ENCODE results near the gene CKB.

Gene CKB

DNA sequence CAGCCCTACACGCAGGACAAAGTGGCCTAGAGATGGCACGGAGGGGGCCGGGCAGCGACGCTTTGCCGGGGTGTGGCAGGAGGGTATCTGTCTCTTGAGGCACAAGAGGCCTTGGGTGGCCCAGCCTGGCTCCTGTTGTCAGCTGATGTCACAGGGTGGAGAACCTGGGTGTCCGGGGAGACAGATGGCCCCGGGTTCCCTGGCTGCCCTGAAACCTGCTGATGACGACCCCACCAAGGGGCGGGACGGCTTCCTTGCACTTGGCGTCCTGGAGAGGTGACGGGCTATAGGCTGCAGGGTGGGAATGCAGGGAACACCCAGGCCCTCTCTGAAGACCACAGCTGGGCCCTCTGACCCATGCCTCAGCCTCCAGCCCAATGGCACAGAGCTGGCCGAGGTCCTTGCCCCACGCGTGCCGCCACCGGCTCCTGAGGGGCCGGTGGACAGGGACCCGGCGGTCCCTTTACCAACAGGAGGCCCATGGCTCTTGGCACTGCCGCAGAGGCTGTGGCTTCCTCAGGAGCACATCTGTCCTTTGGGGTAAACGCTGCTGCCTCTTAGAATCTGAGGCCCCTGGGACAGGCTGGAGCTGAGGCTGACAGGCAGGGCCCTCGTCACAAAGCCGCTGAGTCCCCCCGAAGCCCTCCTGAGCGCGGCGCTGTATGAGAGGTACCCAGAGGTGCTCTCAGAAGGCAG is 22.7 kb upstream of the CKB start:
- H3K27ac Mint-ChIP-seq: no peak overlapping the region
- no peak overlapping the region for H3K4me3 Mint-ChIP-seq
- no peaks in the 10 kb centered on the region for H3K4me1 Mint-ChIP-seq

DNA sequence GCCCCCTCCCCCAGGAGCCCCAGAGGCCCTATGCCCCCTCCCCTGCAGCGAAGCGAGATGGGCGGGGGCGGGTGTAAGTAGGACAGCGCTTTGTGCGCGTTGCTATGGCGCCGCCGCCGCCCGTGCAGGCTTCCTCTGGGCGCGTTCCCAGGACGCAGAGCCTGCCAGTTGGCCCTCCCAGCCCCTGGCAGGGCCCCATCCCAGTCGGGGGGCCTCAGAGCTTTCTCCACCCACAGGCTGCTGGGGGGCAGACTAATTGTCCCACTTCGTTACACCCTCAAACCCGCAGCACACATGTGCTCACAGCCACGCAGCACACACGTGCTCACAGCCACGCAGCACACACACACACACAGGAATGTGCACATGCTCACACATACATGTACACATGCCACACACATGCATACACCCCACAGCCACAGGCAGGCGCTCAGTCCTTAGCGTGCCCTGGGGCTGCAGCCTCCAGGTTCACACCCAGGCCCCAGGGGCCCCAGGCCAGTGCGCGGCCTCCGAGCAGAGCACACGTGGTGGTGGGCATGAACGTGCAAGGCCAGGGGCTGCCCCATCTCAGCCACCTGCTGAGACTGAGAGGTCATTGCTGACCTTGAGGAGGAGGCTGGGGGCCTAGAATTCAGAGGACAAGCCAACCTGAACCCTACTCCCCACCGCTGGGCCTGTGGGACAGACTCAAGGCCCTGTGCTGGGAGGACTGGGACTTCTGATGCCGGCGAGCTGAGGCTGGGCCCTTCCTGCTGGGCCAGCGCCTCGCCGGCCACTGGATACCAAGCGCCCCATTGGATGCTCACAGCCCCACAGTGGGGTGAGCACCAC is 22.0 kb upstream of the CKB start:
- DNase-seq: no peak
- no peaks in the 10 kb centered on the region for H3K4me1 Mint-ChIP-seq
- H3K36me3 Mint-ChIP-seq (ENCODE audit: low read depth): no peaks in the 10 kb centered on the region
- no peaks in the 10 kb centered on the region for H3K9me3 Mint-ChIP-seq
- no peak overlapping the region for H3K4me3 Mint-ChIP-seq
- H3K27ac Mint-ChIP-seq: no peak overlapping the region
- H3K27me3 Mint-ChIP-seq: no peaks in the 10 kb centered on the region
- ATAC-seq: no peak

More for the DNA sequence above, 22.7 kb upstream of the CKB start:
- Mint-ChIP-seq H3K9me3 (no peaks in the 10 kb centered on the region), H3K27me3 (no peaks in the 10 kb centered on the region), H3K36me3 (ENCODE audit: low read depth) (no peaks in the 10 kb centered on the region)
- DNase-seq (no peak), ATAC-seq (no peak)

DNA sequence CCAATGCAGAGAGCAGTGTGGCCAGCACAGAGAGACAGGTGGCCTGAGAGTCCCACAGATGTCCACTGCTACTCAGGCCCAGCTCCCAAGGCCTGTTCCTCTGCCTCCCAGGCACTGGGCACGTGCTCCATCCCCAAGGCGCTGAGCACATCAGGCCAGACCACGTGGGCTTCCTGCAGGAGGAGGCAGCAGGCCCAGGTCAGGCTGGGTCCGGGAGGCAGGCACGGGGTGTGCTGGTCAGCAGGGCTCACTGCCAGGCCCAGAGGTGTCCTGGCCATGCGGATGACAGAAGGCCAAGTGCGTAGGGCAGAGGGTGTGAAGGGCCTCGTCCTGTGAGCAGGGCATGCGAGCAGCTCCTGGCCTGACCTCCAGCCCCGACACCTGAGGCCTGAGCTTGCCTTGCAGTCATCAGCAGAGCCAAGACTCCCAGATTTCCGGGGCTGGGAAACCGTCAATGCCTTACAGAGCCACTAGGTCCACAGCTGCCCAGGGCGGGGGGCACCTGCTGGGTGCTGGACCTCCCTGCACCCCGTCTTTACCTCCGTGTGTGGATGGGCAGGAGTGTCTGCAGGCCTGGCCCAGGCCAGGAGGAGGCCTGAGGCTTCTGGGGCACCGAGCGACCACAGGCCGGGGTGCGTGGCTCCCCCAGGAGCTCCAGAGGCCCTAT is 21.2 kb upstream of the CKB start:
- H3K36me3 Mint-ChIP-seq (ENCODE audit: low read depth): no peaks in the 10 kb centered on the region
- H3K4me1 Mint-ChIP-seq: no peaks in the 10 kb centered on the region
- no peaks in the 10 kb centered on the region for H3K9me3 Mint-ChIP-seq
- peaks cover 2% of the 10 kb centered on the region for H3K27me3 Mint-ChIP-seq
- DNase-seq (no peak), ATAC-seq (no peak)
- H3K4me3 Mint-ChIP-seq: no peak overlapping the region
- H3K27ac Mint-ChIP-seq: no peak overlapping the region

DNA sequence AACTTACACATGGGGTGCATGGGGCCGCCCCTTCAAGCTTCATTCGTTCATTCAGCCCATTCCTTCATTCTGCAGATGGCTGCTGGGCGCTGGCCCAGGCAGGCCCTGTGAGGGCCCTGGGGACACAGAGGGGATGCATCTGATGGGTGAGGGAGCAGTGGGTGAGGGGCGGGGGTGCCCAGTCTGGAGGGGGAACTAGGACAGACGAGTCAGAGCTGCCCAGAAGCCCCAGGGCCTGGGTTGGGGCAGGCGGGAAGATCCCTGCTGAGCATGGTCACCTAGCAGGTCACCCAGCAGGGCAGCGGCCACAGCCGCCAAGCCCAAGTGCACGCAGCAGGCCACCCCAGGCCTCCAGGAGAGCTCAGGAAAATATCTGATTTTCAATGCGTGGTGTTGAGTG is 20.5 kb upstream of the CKB start:
- Mint-ChIP-seq H3K9me3 (no peaks in the 10 kb centered on the region), H3K4me1 (no peaks in the 10 kb centered on the region), H3K4me3 (no peak overlapping the region)

DNA sequence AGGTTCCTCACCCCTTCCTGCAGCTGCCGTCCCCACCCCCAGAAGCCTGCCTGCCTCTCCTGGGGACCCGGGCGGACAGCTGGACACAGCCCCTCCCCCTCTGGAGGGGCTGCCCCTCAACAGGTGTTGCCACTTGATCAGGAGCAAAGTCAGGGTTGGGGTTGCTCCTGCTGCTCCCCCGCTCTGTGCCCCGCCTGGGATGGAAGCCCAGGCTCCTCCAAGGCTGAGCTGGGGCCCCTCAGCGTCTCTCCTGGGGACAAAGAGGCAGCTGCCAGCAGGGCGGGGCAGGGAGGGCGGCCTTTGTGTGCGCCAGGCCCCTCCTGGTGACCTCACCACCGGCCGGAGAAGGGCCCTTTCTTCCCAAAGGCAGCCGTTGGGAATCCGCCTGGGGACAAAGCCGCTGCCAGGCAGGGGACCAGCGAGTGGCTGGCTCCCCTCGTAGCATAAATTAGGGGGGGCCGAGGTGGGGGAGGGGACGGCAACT is 20.0 kb upstream of the CKB start:
- ATAC-seq (no peak), DNase-seq (no peak)
- no peaks in the 10 kb centered on the region for H3K4me1 Mint-ChIP-seq
- no peaks in the 10 kb centered on the region for H3K36me3 Mint-ChIP-seq (ENCODE audit: low read depth)
- H3K27ac Mint-ChIP-seq: no peak overlapping the region
- no peaks in the 10 kb centered on the region for H3K9me3 Mint-ChIP-seq
- peaks cover 2% of the 10 kb centered on the region for H3K27me3 Mint-ChIP-seq
- H3K4me3 Mint-ChIP-seq: no peak overlapping the region

More for the DNA sequence above, 20.5 kb upstream of the CKB start:
- peaks cover 2% of the 10 kb centered on the region for H3K27me3 Mint-ChIP-seq
- H3K36me3 Mint-ChIP-seq (ENCODE audit: low read depth): no peaks in the 10 kb centered on the region
- DNase-seq (no peak), ATAC-seq (no peak)
- H3K27ac Mint-ChIP-seq: no peak overlapping the region

DNA sequence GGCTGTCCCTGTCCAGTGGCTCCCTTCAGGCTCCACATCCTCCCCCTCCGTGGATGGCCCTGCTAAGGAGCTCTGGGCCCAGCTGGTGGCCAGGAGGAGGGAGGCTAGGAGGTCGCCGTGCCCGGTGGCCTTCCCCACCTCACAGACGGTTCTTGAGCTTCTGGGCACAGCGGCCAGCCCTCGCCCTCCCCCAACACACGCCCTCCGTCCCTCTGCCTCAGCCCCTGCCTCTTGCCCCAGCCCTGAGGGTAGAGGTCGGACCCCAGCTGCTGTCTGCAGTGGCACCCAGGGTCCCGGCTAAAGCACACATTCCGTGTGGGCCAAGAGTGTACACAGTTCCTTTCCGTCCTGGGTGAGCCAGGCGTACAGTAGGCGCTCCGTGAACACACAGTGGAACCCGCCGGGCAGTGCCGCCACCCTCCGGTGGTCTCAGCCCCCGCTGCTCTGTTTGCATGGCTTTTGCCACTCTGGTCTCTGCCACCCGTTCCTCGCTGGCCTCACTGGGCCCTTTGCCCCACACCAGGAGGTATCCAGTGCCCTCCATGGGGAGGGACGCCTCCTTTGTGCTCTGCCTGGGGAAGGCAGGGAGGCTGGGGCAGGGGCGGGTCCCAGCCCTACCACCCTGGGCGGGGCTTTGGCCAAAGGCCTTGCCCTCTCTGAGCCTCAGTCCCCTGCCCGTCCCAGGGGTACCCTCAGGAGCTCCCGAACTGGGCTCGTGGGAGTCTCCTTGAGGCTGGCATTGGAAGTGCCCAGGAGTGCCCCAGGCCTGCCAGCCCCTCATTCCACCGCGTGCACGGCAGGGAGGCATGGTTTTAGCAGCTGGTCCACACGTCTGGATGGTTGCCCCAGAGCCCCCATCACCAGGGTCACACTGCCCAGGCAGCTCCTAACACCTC is 19.3 kb upstream of the CKB start:
- H3K27me3 Mint-ChIP-seq: peaks cover 2% of the 10 kb centered on the region
- no peak overlapping the region for H3K27ac Mint-ChIP-seq
- H3K4me1 Mint-ChIP-seq: no peaks in the 10 kb centered on the region

DNA sequence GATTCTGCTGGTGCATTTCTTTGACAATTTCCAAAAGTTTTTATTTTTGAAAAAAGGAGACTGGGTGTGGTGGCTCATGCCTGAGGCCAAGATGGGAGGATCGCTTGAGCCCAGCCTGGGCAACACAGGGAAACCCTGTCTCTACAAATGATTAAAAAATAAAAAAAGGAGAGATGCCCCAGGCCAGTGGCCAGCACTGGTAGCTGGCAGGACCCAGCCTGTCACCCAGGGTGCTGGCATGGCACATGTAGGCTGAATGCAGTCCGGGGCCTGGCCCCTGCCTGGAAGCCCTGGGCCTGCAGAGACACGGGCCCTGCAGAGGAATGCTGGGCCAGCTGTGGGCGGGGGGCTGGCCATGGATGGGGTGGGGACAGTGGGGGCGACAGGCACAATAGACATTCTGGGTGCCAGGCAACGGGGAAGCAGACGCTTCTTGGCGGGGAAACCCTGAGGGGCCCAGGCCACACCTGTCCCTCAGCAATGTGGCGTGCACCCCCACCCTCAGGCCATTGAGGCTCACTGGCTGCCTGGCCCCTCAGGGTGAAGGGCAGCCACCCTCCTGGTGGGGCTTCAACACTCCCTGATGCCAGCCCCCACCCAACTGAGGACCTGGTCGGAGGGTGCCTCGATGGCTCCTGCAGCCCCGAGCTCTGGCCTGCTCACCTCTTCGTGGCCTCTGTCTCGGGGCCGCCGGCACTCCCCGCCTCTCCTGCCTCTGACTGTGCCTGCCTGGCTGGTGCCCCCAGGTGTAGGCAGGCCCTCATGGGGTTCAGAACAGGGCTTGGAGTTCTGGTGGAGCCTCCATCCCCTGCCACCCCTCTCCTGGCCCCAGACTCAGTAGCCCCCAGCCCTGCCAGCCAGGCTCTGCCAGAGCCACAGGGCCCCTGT is 18.4 kb upstream of the CKB start:
- peaks cover 2% of the 10 kb centered on the region for H3K27me3 Mint-ChIP-seq
- H3K4me1 Mint-ChIP-seq: no peaks in the 10 kb centered on the region
- H3K4me3 Mint-ChIP-seq: no peak overlapping the region
- no peaks in the 10 kb centered on the region for H3K36me3 Mint-ChIP-seq (ENCODE audit: low read depth)
- no peak overlapping the region for H3K27ac Mint-ChIP-seq
- no peaks in the 10 kb centered on the region for H3K9me3 Mint-ChIP-seq
- DNase-seq (no peak), ATAC-seq (no peak)

More for the DNA sequence above, 19.3 kb upstream of the CKB start:
- Mint-ChIP-seq H3K36me3 (ENCODE audit: low read depth) (no peaks in the 10 kb centered on the region), H3K9me3 (no peaks in the 10 kb centered on the region), H3K4me3 (no peak overlapping the region)
- no peak for DNase-seq
- ATAC-seq: no peak

DNA sequence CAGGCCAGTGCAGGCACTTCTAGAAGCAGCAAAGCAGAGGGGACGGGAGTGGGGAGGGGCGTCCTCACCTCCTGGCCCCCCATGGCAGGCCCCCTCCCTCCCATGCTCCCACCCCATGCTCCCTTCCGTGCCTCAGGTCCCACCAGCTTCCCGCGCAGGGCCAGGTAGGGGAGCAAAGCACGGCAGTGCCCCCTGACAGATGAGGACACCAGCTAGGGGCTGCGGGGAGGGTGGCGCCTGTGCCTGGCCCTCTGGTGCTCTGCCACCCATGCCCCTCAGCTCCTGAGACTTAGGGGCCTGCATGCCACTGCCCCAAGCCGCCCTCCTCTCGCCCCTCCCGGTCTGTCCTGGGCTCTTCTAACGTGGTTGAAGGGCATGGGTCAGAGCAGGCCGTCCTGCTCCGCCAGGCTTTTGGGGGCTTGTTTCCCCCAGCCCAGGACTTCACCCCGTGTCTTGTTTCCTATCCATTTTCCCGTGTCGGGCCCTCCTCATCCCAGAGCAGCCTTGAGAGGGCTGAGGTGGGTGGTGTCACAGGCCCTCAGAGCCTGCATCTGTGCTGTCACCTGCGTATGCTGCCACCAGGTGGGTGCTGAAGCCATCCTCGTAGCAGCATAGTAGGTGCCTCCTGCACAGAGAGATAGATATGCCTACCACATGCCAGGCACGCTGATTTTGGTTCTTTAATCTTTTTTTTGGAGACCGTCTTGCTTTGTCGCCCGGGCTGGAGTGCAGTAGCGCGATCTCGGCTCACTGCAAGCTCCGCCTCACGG is 16.6 kb upstream of the CKB start:
- Mint-ChIP-seq H3K36me3 (ENCODE audit: low read depth) (no peaks in the 10 kb centered on the region), H3K4me3 (no peak overlapping the region), H3K27ac (no peak overlapping the region), H3K27me3 (peaks cover 2% of the 10 kb centered on the region), H3K4me1 (no peaks in the 10 kb centered on the region), H3K9me3 (no peaks in the 10 kb centered on the region)
- ATAC-seq (no peak), DNase-seq (no peak)

DNA sequence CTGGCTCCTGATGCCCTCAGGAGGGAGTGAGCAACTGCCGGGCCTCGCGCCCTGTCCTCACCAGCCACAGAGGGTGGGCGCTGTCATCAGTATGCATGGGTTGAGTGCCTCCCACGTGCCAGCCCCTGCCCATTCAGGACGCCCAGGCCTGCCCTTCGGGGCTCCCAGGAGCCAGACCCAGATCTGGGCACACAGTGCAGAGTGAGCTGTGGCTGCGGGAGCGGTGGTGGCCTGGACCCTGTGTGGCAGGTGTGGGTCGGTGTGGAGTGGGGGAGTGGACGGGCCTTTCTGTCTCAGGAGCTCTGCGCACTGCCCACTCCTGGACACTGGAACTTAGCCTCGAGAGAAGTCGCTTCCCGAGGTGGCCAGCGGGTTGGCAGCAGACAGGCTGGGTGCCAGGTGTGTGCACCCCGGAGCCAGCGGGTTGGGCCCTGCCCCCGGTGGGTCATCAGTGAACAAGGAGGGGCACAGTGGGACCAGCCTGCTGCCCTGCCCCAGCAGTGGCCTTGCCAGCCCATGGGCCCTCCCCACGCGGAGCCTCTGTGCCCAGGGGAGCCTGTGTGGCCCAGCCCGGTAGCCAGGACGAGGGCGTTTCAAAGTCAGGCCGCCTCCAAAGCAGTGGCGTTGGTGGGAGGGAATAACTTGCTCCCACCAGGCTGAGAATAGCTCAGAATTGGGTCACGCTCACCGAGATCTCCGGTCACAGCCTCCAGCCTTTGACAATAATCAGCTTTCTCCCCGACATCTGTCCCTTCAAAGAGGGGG is 15.8 kb upstream of the CKB start:
- Mint-ChIP-seq H3K4me1 (no peaks in the 10 kb centered on the region), H3K27ac (no peak overlapping the region), H3K4me3 (no peak overlapping the region), H3K36me3 (ENCODE audit: low read depth) (no peaks in the 10 kb centered on the region), H3K27me3 (peaks cover 2% of the 10 kb centered on the region), H3K9me3 (no peaks in the 10 kb centered on the region)
- ATAC-seq: peak; percentile 7
- DNase-seq: no peak

DNA sequence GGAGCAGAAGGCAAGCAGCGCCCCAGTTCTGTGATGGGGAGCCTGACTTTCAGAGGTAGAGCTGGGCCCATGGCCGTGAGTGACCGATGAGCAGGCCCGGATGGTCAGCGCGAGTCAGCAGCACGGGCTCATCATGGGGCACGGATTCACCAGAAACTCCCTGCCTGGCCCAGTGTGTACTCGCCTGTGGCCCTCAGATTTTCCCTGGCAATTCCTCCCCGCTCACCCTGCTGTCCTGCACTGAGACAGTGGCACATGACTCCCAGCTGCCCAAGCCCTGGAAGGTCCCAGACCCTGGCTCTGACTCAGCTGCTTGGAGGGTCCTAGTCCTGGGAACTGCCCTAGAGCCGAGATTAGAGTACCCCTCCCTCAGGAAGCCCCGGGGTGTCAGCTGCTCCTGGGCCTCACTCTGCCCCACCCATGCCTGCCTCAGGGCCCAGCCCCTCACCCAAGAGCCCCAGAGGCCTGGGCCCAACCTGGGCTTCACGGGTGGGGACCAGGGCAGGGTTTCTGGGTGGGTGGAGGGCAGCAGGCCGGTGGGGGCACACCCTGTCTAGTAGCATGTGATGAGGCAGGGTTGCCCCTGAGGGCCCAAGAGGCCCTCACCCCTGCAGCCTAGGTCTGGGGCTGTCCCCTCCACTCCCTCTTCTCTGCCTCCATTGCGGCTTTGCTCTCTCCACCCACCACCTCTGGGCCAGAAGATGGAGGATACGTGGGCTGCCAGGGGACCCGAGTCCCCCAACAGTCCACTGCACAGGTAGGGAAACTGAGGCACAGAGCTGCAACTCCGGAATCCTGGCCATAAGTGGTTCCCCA is 14.8 kb upstream of the CKB start:
- Mint-ChIP-seq H3K9me3 (no peaks in the 10 kb centered on the region), H3K4me3 (no peak overlapping the region), H3K4me1 (no peaks in the 10 kb centered on the region), H3K36me3 (ENCODE audit: low read depth) (no peaks in the 10 kb centered on the region), H3K27me3 (peaks cover 2% of the 10 kb centered on the region), H3K27ac (no peak overlapping the region)
- ATAC-seq (no peak), DNase-seq (no peak)

DNA sequence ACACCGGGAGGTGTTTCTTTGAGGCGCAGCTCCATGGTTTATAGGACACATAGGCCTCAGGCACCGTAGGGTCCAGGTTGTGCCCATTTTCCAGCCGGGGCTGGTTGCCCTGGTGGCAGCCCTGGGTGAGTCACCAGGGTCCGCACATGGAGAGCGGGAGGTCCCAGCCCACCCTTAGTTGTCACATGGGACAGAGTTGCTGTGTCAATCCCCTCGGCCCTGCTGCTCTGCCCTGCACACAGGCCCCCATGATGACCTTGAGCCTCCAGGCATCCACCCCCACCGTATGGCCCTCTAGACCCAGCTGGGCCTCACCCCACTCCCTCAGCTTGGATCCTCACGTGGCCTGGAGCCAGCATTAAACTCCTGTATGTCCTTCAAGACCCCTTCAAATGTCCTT is 14.1 kb upstream of the CKB start:
- Mint-ChIP-seq H3K9me3 (no peaks in the 10 kb centered on the region), H3K4me3 (no peak overlapping the region), H3K27ac (no peak overlapping the region), H3K36me3 (ENCODE audit: low read depth) (no peaks in the 10 kb centered on the region), H3K4me1 (peaks cover under 1% of the 10 kb centered on the region), H3K27me3 (peaks cover 2% of the 10 kb centered on the region)
- DNase-seq (no peak), ATAC-seq (no peak)

Measured in activated naive CD8-positive, alpha-beta T cell treated with anti-CD3 and anti-CD28 coated beads, Interleukin-2, amount 50 U/mL, for 24 hours (primary cell).